NCI-H146 treated with DMSO at 0.1 percent for 48 hours (cell line): Measurements from ENCODE around the gene BACH2.

ENCODE experiments used
- DNase-seq: peaks from one replicate; lab custom pipeline; 2025; ENCODE audit not compliant: unreplicated experiment; lab: John Stamatoyannopoulos, UW

The BACH2 gene

DNA sequence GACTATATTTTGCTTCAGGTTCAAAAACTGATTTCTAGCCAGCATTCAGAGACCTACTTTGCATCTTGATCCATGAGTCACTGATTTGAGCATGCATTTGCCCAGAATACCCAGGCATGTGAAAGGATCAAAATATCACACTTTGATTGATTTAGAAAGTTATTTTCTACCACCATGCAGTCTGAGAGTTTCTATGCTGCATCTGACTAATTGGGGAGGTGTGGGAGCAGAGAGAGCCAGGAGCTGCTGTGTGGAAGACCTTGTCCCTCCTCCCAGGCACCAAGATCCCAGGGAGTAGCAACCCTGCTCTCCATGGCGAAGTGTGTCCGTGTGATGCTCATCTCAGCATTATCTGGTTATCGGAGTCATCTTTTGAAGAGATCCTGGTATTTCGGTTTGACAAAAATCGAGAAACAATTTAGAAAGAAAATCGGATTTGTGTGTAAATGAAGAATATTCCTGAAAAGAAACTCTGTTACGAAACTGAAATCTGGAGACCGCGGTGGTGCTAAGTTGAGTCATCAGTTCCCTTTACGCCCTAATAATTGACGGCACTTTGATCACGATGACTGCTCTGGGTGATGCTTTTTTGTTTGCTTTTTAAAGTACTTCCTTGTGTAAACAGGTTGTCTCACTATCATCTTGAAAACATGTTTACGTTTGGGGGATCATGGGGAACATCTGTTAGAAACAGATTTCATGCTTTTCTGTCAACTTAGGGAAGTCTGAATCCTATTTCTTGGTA, 193.4 kb downstream of the BACH2 start:
- no peak for DNase-seq

DNA sequence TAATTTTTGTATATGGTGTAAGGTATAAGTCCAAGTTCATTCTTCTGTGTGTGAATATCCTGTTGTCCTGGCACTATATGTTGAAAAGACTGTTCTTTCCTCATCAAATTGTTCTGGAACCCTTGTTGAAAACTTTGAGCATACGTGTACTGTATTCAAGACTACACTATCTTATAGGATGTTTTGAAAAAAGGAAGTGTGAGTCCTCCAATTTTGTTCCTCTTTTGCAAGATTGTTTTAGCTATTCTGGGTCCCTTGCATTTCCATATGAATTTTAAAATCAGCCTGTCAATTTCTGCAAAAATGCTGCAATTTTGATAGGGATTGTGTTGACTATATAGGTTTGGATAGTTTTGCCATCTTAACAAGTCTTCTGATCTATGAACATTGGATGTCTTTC, 195.2 kb downstream of the BACH2 start:
- no peak for DNase-seq

DNA sequence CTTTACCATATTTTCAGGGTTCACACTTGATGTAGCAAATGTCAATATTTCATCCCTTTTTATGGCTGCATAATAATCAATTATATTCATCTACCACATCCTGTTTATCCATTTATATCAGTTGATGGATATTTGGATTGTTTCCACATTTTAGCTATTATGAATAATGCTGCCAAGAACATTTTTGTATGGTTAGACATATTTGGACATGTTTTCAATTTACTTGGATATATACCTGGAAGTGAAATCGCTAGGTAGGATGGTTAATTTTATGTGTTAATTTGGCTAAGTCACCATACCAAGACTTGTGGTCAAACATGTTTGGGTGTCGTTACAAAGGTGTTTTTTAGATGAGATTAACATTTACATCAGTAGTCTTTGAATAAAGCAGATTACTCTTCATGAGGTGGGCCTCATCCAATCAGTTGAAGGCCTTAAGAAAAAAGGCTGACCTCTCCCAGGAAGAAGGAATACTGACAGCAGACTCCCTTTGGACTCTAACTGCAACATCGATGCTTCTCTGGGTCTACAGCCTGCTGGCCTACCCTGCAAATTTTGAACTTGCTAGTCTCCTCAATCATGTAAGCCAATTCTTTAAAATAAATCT, 196.5 kb downstream of the BACH2 start:
- DNase-seq, result no peak

DNA sequence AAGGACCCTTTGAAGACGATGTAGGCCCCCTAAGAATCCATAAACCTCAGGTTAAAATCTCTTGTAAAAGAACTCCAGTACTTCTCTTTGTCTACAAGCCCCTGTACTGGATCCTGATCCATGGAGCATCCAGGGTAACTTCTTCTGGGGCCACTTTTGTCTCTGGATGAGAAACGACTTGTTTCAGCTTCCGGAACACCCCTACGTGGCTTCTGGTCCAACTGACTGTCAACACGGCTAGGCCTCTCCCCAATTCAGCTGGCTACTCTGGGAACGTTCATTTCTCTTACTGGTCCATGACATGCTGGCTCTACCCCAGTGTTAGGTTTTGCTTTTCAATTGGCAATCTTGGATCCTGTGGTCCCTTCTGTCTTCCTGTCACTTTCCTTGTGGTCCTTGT, 198.0 kb downstream of the BACH2 start:
- DNase-seq, result no peak

DNA sequence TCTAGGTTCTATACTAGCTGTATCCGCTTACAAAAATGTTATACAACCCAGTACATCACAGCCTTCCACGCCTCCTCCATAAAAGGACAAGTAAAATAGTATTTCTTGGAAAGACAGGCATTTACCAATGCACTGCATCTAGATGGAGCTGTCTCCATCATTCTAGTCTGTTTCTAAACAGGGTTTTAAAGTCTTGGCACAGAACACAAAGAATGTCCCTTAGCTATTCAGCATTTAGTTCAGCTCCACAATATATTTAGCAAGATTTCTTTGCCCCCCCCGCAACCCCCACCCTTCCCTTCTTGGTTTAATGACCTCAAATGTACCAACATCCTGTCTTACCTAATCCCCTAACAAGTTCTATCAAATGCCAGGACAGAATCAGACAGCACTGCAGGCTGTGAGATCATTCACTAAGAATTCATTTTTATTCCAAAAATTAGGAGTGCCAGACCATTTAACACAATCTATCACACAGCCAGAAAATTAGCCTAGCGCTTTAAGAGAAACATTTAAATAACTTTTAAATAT, 198.6 kb downstream of the BACH2 start:
- DNase-seq, result no peak

DNA sequence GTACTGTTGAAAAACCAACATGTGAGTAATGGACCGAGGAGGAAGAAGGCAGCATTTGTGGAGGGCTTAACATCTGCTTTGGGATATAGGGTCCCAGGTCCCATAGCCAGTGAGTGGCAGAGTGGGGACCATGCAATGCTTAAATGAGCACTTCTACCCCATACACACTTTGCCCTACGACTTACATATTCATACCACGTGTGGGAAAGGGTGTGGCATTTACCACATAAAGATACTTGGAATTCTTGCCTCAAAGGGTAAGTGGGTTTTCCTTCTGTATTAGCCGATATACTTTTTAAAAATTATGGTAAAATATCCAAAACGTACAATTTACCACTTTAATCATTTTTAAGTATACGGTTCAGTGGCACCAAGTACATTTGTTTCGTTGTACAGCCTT, 199.3 kb downstream of the BACH2 start:
- no peak for DNase-seq

DNA sequence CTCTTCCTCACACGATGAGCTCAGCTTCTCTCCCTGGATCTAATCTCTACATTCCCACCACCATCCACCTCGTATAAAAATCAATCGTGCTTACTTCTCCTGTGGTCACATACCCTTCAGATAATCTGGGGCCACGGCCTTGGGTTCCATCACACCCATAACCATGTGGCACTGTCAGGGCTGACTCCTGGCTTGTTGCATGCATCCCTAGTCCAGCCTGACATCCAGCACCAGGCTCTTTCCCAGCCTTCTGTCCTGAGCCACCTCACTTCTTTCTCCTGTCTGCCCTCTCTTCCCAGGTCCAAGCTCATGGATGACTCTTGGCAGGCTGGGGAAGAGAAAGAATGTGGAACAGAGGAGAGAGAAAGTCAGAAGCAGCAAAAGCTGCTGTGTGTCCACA, 199.8 kb downstream of the BACH2 start:
- DNase-seq, result no peak

DNA sequence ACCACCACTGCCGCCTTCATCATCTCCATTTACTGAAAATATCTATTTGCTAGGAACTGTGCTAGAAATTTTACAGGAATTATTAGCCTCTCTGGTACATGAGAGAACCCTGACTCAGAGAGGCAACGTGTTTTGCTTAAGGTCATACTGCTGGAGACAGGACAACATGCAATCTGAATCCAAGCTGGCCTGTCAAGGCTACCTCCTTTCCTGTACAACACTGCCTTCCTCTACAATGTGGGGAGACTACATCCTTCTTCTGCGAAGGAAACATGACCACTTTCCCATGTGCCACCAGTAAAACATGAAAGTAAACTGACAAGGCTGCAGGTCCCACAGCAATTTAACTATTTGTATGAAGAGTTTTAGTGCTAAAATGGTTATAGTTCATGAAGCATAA, 200.9 kb downstream of the BACH2 start:
- no peak for DNase-seq

DNA sequence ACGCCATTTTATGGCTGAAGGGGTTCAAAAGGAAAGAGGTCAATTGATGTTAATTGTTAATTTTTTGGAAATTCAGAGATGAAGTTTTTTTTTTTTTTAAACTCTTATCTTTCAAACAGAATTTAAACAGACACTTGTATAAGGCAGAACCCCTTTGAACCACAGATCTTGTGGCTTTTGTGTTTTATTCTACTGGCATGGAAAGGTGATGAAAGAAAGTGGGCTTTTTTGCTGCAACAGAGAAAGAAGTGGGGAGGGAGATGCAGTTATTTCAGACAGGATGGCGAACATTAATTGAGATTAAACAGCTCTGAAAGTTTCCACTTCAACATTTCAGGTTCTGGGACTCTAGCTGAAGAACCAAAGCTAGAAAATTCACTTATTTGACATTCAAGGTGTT, 201.5 kb downstream of the BACH2 start:
- no peak for DNase-seq

DNA sequence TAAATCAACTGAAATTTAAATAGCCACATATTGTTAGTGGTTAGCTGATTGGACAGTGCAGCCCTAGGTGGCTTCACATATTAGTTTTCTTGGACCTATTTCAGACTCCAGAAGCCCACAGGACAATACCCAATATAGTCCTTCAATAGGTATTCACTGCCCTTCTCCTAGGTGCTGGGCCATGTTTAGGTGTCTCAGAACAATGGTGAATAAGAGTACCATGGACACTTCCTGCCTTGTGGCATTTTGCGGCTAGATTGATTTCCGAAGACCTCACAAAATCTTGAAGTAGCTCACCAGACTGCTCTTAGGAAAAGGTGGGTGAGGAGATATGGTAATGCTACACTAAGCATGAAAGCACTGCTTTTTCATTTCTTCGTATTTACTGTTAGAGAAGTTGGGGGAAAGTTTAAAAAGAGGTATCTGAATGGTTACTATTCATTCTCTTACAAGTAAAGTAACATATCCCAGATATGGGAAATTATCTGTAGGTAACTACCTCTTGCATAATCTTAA, 203.0 kb downstream of the BACH2 start:
- no peak for DNase-seq

DNA sequence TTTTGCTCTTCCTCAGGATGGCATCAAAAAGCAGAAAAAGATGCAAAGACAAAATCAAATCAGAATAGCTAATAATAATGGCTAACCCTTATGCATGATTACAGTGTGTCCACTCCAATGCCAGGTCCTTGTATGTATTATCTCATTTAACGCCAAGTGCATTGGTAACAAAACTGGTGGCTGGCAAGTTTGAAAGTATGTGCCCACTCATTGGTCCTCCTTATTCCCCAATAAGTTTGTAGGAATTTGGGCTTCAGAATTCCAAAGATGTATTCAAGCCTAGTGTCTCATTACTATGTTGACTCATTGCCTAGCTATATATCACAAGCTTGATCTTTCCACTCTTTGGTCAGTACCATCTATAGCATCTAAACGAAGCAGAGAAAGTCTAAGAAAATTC, 205.8 kb downstream of the BACH2 start:
- DNase-seq, result no peak

DNA sequence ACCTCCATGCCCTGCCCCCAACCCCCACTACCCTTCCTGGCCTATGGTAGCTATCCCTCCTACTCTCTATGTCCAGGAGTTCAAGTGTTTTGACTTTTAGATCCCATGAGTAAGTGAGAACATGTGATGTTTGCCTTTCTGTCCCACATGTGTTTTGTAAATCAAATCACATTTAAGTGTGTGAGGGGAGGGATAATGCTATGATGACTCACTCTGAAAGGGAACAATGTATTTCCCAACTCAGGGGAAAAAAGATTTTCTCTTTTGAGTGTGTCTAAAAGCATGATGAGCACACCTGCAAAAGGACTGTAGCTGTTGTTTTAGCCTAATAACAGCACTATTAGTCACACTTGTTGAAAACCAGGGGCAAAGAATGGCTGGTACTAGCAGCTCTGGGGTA, 208.6 kb downstream of the BACH2 start:
- no peak for DNase-seq

DNA sequence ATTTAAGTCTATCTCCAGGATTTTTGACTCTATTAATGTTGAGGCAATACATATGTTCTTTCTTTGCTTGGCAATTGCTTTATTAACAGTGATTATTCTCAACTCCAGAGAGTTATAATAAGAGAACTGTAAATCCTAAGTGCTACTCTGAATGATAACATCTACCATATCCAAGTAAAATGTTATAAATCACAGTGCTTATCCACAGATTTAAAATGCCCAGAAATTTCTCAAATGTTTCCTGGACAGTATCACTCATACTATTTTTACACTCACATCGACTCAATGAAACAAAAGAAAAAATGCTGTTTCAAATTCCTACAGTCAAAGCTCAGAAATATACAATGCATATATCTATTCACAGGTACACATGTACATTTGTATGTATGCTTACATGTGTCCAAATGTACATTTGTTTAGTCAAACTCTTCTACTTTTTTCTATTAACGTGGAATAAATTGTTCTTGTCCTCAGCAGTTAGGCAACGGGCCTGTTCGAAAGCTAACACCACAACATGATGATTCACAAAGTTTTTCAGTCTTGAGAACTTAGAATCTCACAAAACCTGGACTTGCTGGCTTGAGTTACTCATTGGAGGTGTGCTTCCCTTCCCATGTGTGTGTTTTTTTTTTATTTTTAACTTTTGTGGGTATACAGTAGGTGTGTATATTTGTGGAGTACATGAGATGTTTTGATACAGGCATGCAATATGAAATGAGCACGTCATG, 209.4 kb downstream of the BACH2 start:
- DNase-seq, result no peak

DNA sequence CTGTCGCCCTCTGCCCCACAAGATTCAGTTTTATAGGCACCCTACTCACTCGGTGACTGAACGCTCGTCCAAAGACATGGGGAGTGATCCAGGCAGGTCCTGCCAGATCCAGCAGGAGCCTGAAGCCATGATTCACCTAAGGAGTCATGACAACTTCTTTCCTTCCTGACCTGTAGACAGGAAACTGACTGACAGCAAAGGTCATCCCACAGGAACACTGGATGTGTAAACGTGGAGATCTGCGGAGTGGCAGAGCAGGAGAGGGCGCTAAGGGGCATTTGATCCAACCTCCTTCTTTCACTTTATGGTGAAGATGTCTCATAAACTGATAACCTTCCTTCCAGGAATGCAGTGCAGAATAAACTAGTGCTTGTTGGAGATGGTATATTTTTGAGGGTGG, 210.1 kb downstream of the BACH2 start:
- DNase-seq, result no peak

DNA sequence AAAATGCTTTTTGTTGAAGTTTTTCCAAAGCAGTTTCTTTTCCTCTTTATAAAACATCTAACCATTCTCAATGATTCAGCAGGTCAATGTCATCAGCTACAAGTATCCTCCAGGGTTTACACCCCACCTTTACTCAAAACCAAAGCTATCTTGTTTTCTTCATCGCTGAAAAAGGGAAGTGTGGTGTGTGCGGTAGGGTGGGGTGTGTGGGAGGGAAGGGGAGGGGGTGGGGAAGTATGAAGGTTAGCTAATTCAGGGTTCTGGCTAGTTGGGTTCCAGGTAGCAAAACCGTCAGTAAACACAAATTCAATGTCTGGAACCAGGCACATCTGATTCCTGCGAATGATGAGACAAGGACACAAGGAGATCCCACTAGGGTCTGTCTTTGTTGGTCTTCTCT, 212.8 kb downstream of the BACH2 start:
- DNase-seq, result no peak

DNA sequence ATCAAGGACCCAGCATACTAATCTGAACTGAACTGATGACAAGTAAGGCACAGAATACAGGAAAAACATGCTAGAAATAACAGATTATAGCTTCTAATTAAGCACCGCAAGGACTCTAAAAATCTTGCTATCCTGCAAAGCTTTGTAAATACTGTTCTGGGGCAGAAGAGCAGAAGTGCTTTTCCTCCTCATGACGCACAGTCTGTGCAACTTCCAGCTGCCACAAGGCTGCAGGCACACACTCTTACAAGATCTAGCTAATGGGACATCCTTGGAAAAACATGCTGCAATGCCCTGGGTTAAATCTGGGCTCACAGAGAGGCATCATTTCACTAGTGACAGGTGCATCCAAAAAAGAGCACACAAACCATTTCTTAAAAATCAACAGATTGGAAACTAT, 213.8 kb downstream of the BACH2 start:
- DNase-seq, result no peak

DNA sequence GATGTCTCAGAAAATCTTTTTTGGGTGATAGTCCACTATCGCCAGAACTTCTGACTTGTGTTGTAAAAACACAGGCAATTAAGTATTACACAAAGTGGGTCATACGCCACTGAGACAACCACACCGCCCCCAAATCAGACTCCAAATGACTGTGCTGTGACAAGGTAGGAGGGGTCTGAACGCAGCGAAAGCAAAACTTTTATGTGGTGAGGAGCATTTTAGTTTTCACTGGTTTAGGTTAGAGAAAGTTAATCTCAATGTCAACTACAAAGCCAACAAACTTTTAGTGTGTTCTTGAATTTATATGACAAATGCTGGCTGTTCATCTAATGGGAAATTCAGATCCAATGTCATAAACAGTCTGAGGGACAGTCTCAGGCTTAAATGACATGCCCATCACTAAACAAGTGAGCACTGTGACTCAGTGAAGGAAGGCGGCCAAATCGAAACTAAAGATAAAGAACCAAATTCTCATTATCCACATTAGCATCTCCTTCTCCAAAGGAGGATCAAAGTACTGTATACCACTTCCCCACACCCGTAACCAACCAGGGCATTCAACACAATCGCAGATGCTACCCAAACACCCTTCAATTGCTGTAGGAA, 215.7 kb downstream of the BACH2 start:
- no peak for DNase-seq

DNA sequence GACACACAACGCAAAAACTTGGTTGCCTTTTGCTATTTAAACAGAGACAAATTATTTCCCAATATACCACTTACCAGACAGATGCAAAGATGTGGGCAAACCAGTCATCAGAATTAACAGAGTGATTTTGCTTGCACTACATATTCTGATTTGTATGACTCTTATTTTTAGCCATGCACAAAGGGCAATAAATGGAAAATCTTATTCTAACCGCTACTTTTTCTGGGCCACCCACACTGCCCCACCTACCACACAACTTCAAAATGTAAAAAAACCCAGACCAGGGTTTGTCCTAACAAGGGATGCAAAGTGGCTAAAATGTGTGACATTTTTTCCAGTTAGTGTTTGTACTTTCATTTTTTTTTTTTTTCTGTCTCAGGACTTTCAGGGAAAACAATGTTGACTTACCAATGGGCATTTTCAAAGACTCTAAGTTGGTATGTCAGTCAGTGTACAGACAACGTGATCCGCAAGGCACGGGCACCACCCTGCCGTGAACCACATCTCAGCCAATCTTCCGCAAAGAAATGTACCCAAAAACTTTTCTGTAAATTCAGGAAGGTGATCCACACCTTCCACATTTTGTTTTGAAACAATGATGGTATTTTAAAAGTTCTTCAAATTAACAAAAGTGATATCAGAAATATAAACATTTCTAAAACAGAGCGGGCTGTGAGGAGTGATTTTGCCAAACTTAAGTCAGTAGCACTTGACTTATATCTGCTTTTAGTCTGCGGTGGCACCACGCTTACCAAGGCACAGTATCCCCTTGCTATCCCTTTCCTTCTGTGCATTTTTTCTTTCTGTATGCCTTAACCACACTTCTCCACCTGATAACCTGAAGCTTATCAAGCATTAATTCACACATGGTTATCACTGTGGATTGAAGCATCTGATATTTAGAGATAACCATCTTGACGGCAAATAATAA, 216.8 kb downstream of the BACH2 start:
- DNase-seq, result no peak

DNA sequence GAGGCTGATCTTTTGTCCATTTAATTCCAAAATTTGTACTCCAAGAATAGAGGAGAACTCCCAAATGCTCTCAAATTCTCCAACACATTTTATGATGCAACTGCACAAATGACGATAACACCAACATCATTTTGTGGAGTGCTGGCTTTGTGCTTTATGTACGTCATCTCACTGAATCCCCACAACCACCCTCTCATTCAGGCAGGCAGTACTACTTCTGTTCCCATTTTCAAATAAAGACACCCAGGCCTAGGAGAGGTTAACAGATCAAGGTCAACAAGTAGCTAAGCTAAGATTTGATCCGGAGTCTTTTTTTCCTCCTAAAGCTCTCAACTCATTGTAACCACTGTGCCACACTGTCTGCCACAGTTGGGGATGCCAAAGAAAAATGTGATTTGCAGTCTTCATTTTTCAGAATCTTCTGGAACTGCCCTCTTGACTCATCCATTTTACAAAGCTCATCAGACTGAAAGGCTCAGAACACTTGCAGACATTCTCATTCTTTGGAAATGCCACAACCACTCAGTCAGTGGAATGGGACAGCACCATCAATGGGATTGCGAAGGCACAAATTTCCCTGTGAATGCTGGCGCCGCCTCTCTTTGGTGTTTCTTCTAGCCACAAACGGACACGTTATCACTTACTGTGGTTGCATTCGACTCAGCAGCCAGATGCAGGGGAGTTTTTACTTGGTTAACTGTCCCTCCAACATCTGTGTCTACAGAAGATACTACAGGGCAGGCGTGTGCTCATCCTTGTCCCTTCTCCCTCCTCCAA, 217.9 kb downstream of the BACH2 start:
- no peak for DNase-seq
